ENCODE results near the gene FGFRL1.

Gene FGFRL1

GRCh38 chr4:1024882-1025545 is 13.6 kb downstream of the FGFRL1 start:
- no peak for DNase-seq (ENCODE audit: low read depth)
- TF ChIP-seq CTCF (IDR thresholded peaks at IDR 0.05; ENCODE audit: low read depth, low read length): no peak
- TF ChIP-seq MYC (IDR thresholded peaks at IDR 0.05; ENCODE audit: low read depth, low read length): no peak
- no peak for TF ChIP-seq MAX (IDR thresholded peaks at IDR 0.05; ENCODE audit: low read depth, low read length)
- no peak for TF ChIP-seq POLR2A (IDR thresholded peaks at IDR 0.05; ENCODE audit: extremely low read depth, insufficient read length)
- no peak overlapping the region for H3K4me3 ChIP-seq (ENCODE audit: low read depth, low read length)

- DNase-seq (ENCODE audit: low read depth): no peak
- no peak overlapping the region for H3K4me3 ChIP-seq (ENCODE audit: low read depth, low read length)
- TF ChIP-seq POLR2A (IDR thresholded peaks at IDR 0.05; ENCODE audit: extremely low read depth, insufficient read length) (no peak), MYC (IDR thresholded peaks at IDR 0.05; ENCODE audit: low read depth, low read length) (no peak), CTCF (IDR thresholded peaks at IDR 0.05; ENCODE audit: low read depth, low read length) (no peak), MAX (IDR thresholded peaks at IDR 0.05; ENCODE audit: low read depth, low read length) (no peak)
Observed at GRCh38 chr4:1026115-1026514, 14.7 kb downstream of the FGFRL1 start.

- DNase-seq (ENCODE audit: low read depth): no peak
- H3K4me3 ChIP-seq (ENCODE audit: low read depth, low read length): no peak overlapping the region
- TF ChIP-seq MAX (IDR thresholded peaks at IDR 0.05; ENCODE audit: low read depth, low read length) (no peak), POLR2A (IDR thresholded peaks at IDR 0.05; ENCODE audit: extremely low read depth, insufficient read length) (peak; percentile 2)
Observed at GRCh38 chr4:1027219-1027914, 15.9 kb downstream of the FGFRL1 start.

- no peak for DNase-seq (ENCODE audit: low read depth)
- TF ChIP-seq MAX (IDR thresholded peaks at IDR 0.05; ENCODE audit: low read depth, low read length) (no peak), POLR2A (IDR thresholded peaks at IDR 0.05; ENCODE audit: extremely low read depth, insufficient read length) (peak; percentile 19), MYC (IDR thresholded peaks at IDR 0.05; ENCODE audit: low read depth, low read length) (no peak), CTCF (IDR thresholded peaks at IDR 0.05; ENCODE audit: low read depth, low read length) (no peak)
- H3K4me3 ChIP-seq (ENCODE audit: low read depth, low read length): no peak overlapping the region
Observed at GRCh38 chr4:1027915-1028238, 16.5 kb downstream of the FGFRL1 start.

GRCh38 chr4:1028574-1029220 is 17.3 kb downstream of the FGFRL1 start:
- no peak overlapping the region for H3K4me3 ChIP-seq (ENCODE audit: low read depth, low read length)
- no peak for DNase-seq (ENCODE audit: low read depth)
- TF ChIP-seq MAX (IDR thresholded peaks at IDR 0.05; ENCODE audit: low read depth, low read length): no peak
- TF ChIP-seq POLR2A (IDR thresholded peaks at IDR 0.05; ENCODE audit: extremely low read depth, insufficient read length): no peak
- no peak for TF ChIP-seq CTCF (IDR thresholded peaks at IDR 0.05; ENCODE audit: low read depth, low read length)
- no peak for TF ChIP-seq MYC (IDR thresholded peaks at IDR 0.05; ENCODE audit: low read depth, low read length)

- TF ChIP-seq MAX (IDR thresholded peaks at IDR 0.05; ENCODE audit: low read depth, low read length) (no peak), POLR2A (IDR thresholded peaks at IDR 0.05; ENCODE audit: extremely low read depth, insufficient read length) (no peak), CTCF (IDR thresholded peaks at IDR 0.05; ENCODE audit: low read depth, low read length) (no peak), MYC (IDR thresholded peaks at IDR 0.05; ENCODE audit: low read depth, low read length) (no peak)
- no peak overlapping the region for H3K4me3 ChIP-seq (ENCODE audit: low read depth, low read length)
- DNase-seq (ENCODE audit: low read depth): no peak
Observed at GRCh38 chr4:1029529-1029928, 18.1 kb downstream of the FGFRL1 start.

Data from NB4 (cell line).